GM18498 (cell line): ENCODE measurements around the gene PCDH9.
A peak's percentile ranks its signal among the peaks of the same experiment; 100 is the strongest.
"Not testable (repeated sequence)": the region's sequence is repeated elsewhere in the genome, so short reads cannot be mapped to it uniquely, and the experiment has no call there.

Source experiments
- ATAC-seq: cut with Tn5 transposase; IDR thresholded peaks from one replicate; pipeline ENCODE4 v1.9.1; 2021; ENCODE audit warnings: mild to moderate bottlenecking, moderate library complexity; ENCODE audit not compliant: unreplicated experiment

PCDH9 gene

GRCh38 chr13:66927562-66927961 lies 302.6 kb downstream of the PCDH9 start:
- ATAC-seq: no peak

GRCh38 chr13:66926851-66927524 lies 303.1 kb downstream of the PCDH9 start:
- no peak for ATAC-seq

GRCh38 chr13:66926200-66926850 lies 303.8 kb downstream of the PCDH9 start:
- no peak for ATAC-seq

- ATAC-seq: no peak
Observed at GRCh38 chr13:66922444-66922843, 307.7 kb downstream of the PCDH9 start.

- no peak for ATAC-seq
Observed at GRCh38 chr13:66921437-66921836, 308.7 kb downstream of the PCDH9 start.

GRCh38 chr13:66915596-66916185 lies 314.4 kb downstream of the PCDH9 start:
- ATAC-seq: no peak

- ATAC-seq: no peak
Observed at GRCh38 chr13:66914155-66914554, 316.0 kb downstream of the PCDH9 start.

- ATAC-seq: no peak
Observed at GRCh38 chr13:66911411-66911939, 318.7 kb downstream of the PCDH9 start.

- no peak for ATAC-seq
Observed at GRCh38 chr13:66899955-66900354, 330.2 kb downstream of the PCDH9 start.

- no peak for ATAC-seq
Observed at GRCh38 chr13:66896933-66897332, 333.2 kb downstream of the PCDH9 start.

GRCh38 chr13:66895780-66896179 lies 334.4 kb downstream of the PCDH9 start:
- no peak for ATAC-seq

- no peak for ATAC-seq
Observed at GRCh38 chr13:66895320-66895719, 334.8 kb downstream of the PCDH9 start.

- no peak for ATAC-seq
Observed at GRCh38 chr13:66888698-66889097, 341.4 kb downstream of the PCDH9 start.

GRCh38 chr13:66887088-66887487 lies 343.0 kb downstream of the PCDH9 start:
- ATAC-seq: peak; percentile 83

GRCh38 chr13:66886264-66886663 lies 343.9 kb downstream of the PCDH9 start:
- no peak for ATAC-seq

- ATAC-seq: not testable (repeated sequence)
Observed at GRCh38 chr13:66881170-66881569, 349.0 kb downstream of the PCDH9 start.

- ATAC-seq: no peak
Observed at GRCh38 chr13:66879988-66880387, 350.1 kb downstream of the PCDH9 start.

- no peak for ATAC-seq
Observed at GRCh38 chr13:66875264-66875663, 354.9 kb downstream of the PCDH9 start.

- ATAC-seq: no peak
Observed at GRCh38 chr13:66864627-66865026, 365.5 kb downstream of the PCDH9 start.

GRCh38 chr13:66860878-66861417 lies 369.2 kb downstream of the PCDH9 start:
- no peak for ATAC-seq

- no peak for ATAC-seq
Observed at GRCh38 chr13:66859934-66860877, 369.9 kb downstream of the PCDH9 start.
